ENCODE measurements around the gene ATP8A1. TPM values are rescaled to one million over a fixed set of nuclear protein-coding genes. Genes with fewer than 3 reads are reported as not detected.

The ATP8A1 gene
- total and polyA plus RNA-seq, 12 donors, result 3.4 to 27.9 (median 17.5) TPM

DNA sequence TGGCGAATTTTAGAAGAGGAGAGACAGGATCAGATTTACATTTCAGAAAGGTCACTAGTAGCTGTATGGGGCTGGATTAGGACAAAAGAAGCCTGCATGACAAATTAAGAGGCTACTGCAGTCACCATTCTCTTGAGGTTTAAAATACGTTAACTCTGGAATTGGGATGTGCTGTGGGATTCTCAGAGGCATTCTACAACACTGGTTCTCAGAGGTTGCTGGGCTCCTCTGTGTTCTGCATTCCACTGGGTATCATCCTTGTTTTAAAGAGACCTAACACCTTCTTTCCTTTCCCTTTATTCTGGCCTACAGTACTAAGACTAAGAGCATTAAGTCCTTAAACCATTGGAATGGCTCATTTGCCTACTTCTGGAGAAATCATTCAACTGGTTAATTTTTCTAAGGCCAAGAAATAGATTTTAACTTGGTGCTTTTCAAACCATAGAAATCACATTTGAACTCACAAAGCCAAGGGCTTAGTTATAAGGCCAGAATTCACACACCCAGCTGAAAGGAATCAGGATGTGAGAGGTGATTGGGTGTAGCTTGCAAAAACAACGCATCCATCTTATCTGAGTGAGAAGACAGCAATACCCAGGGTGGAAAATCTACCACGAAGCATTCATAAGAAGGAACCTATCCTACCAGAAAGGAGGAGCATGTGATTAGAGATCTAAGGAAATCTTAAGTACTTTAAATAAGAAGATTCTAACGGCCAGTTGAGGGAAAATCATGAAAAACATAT, 143.0 kb downstream of the ATP8A1 start:
- H3K27ac ChIP-seq, result no peak overlapping the region
- no peak overlapping the region for H3K4me3 ChIP-seq
- DNase-seq (no peak), ATAC-seq (no peak)
- intact Hi-C loops (cut with DNase I), result loop anchor here in 1 of 10 donors (10.0 kb wide), 1 partner anchor 149 kb away; no protein-coding TSS in a partner anchor
- no peaks in the 10 kb centered on the region for H3K27me3 ChIP-seq
- 74 to 75% methylated on average over 5 of the region's 5 CpGs for WGBS, 2 donors
- peaks cover 0 to 14% (median 0%) of the 10 kb centered on the region in 9 donors for H3K36me3 ChIP-seq
- H3K9me3 ChIP-seq, result no peaks in the 10 kb centered on the region
- TF ChIP-seq, protein P1, sequence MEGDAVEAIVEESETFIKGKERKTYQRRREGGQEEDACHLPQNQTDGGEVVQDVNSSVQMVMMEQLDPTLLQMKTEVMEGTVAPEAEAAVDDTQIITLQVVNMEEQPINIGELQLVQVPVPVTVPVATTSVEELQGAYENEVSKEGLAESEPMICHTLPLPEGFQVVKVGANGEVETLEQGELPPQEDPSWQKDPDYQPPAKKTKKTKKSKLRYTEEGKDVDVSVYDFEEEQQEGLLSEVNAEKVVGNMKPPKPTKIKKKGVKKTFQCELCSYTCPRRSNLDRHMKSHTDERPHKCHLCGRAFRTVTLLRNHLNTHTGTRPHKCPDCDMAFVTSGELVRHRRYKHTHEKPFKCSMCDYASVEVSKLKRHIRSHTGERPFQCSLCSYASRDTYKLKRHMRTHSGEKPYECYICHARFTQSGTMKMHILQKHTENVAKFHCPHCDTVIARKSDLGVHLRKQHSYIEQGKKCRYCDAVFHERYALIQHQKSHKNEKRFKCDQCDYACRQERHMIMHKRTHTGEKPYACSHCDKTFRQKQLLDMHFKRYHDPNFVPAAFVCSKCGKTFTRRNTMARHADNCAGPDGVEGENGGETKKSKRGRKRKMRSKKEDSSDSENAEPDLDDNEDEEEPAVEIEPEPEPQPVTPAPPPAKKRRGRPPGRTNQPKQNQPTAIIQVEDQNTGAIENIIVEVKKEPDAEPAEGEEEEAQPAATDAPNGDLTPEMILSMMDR (IDR thresholded peaks at IDR 0.05), result no peak
- H3K4me1 ChIP-seq, result peaks cover 0 to 14% (median 7%) of the 10 kb centered on the region in 9 donors

DNA sequence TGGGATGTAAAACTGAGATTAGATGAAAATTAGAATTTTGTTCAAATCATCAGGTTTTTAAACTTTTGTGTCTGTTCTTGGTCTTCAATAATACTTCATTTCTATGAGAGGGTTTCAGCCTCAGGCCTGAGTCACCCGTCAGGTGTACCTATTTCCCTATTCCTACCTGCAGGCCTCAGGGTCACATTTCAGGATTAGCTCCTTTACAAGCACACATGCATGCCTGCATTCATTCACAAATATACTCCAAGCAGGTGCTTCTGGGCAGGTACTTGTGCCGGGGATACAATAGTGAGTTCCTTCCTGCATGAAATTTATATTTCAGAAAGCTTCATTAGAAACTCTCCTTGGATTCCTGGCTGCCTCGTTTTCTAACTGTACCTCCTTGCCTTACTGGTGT, 144.7 kb downstream of the ATP8A1 start:
- DNase-seq, result no peak
- Histone ChIP-seq H3K27ac (no peak overlapping the region), H3K4me1 (peaks cover 0 to 14% (median 7%) of the 10 kb centered on the region in 9 donors), H3K36me3 (peaks cover 0 to 14% (median 0%) of the 10 kb centered on the region in 9 donors), H3K27me3 (no peaks in the 10 kb centered on the region), H3K4me3 (no peak overlapping the region), H3K9me3 (no peaks in the 10 kb centered on the region)
- ATAC-seq, result no peak
- TF ChIP-seq, protein P1 (IDR thresholded peaks at IDR 0.05), result no peak
- intact Hi-C loops (cut with DNase I), result loop anchor here in 1 of 10 donors (10.0 kb wide), 1 partner anchor 147 kb away; no protein-coding TSS in a partner anchor
- WGBS, 2 donors, result 84 to 87% methylated on average over 3 of the region's 3 CpGs

DNA sequence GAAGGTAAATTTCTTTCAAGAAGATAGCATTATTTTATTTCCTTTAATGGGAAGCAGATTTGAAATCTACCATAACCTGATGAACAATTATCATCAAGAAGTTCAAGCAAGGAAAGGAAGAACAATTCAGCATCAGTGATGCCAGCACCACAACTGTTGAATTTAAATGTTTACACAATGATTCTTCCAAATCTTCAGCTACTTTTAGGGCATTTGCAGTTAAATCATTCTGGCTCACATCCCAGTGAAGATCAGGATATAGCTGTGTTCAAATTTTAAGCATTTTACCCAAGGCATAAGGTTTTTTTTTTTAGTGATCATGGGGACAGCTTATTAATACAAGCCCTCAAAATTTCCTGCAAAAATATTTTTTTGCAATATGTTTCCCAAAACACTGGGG, 146.7 kb downstream of the ATP8A1 start:
- ATAC-seq (no peak), DNase-seq (no peak)
- peaks cover 0 to 28% (median 12%) of the 10 kb centered on the region in 9 donors for H3K36me3 ChIP-seq
- H3K9me3 ChIP-seq, result no peaks in the 10 kb centered on the region
- TF ChIP-seq, protein P1 (IDR thresholded peaks at IDR 0.05), result no peak
- H3K4me3 ChIP-seq, result no peak overlapping the region
- no peaks in the 10 kb centered on the region for H3K27me3 ChIP-seq
- peaks cover 0 to 7% (median 3%) of the 10 kb centered on the region in 9 donors for H3K4me1 ChIP-seq
- no peak overlapping the region for H3K27ac ChIP-seq
- intact Hi-C loops (cut with DNase I), result loop anchor here in 1 of 10 donors (10.0 kb wide), 1 partner anchor 145 kb away; no protein-coding TSS in a partner anchor

DNA sequence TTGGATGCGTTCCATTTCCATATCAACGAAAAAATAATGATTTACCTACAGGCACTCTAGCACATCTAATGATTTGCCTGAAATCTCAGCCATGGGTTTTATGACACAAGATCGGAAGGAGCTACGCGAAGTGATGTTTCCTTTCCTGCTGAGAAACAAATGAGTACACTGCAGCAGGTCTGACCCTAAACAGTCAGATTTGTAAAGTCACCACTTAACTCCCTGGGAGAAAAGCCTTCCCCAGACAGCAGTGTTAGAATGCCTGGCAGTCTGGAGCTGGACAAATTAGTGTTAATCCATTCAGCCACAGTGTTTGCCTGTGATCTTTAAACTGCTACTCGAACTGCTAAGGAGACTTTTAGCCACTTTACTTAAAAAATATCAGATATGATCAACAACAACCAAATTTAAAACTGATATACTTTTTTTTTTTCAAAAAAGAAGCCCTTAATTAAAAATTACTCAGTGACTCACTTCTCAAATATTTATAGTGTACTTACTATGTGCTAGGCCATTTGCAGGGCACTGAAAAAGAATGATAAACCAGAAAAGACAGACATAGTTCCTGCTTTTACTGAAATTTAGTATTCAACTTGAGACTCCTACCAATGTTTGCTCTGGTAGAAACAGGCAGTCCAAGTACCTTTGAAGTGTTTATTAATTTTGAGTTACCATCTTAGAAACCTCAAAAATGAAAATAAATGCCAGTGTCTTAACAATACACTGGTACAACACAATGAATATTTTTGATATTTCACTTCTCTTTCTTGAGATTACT, 155.1 kb downstream of the ATP8A1 start:
- no peaks in the 10 kb centered on the region for H3K9me3 ChIP-seq
- H3K4me3 ChIP-seq, result no peak overlapping the region
- no peaks in the 10 kb centered on the region for H3K27me3 ChIP-seq
- DNase-seq (no peak), ATAC-seq (no peak)
- H3K27ac ChIP-seq, result no peak overlapping the region
- intact Hi-C loops (cut with DNase I), result loop anchor here in 1 of 10 donors (10.0 kb wide), 1 partner anchor 107 kb away; the partner anchor contains the start of gene SHISA3
- TF ChIP-seq, protein P1 (IDR thresholded peaks at IDR 0.05), result no peak
- peaks cover 0 to 53% (median 12%) of the 10 kb centered on the region in 9 donors for H3K36me3 ChIP-seq
- 76 to 84% methylated on average over 6 of the region's 6 CpGs for WGBS, 2 donors
- peaks cover 0 to 3% (median 0%) of the 10 kb centered on the region in 9 donors for H3K4me1 ChIP-seq
